Measurements from ENCODE around the gene IL1F10.

DNA sequence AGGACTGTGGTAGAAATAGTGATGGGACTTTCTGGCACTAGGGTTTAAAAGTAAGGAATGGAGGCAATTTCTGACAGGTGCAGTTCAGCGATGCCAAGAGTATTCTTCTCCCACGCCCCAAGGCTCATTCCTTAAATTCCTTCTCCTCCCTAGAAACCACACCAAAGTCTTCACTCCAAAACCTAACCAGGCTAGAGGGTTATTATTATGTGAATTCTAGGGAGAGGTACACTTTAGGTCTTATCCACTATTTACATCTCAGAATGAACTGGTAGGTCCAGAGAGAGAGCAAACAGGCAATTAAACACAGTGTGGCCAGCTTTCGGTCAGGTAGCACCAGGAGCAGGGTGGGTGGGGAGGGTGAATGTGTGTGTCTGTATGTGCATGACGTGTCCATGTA, 11.4 kb downstream of the IL1F10 start:
- TF ChIP-seq, protein P1, sequence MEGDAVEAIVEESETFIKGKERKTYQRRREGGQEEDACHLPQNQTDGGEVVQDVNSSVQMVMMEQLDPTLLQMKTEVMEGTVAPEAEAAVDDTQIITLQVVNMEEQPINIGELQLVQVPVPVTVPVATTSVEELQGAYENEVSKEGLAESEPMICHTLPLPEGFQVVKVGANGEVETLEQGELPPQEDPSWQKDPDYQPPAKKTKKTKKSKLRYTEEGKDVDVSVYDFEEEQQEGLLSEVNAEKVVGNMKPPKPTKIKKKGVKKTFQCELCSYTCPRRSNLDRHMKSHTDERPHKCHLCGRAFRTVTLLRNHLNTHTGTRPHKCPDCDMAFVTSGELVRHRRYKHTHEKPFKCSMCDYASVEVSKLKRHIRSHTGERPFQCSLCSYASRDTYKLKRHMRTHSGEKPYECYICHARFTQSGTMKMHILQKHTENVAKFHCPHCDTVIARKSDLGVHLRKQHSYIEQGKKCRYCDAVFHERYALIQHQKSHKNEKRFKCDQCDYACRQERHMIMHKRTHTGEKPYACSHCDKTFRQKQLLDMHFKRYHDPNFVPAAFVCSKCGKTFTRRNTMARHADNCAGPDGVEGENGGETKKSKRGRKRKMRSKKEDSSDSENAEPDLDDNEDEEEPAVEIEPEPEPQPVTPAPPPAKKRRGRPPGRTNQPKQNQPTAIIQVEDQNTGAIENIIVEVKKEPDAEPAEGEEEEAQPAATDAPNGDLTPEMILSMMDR (IDR thresholded peaks at IDR 0.05; ENCODE audit: insufficient read depth, low read length): no peak
- TF ChIP-seq POLR2AphosphoS5 (IDR thresholded peaks at IDR 0.05; ENCODE audit: low read depth) (no peak), GABPA (IDR thresholded peaks at IDR 0.05; ENCODE audit: low read depth) (no peak), SPI1 (IDR thresholded peaks at IDR 0.05; ENCODE audit: borderline replicate concordance, low read depth) (no peak)
- TF ChIP-seq, protein P2, sequence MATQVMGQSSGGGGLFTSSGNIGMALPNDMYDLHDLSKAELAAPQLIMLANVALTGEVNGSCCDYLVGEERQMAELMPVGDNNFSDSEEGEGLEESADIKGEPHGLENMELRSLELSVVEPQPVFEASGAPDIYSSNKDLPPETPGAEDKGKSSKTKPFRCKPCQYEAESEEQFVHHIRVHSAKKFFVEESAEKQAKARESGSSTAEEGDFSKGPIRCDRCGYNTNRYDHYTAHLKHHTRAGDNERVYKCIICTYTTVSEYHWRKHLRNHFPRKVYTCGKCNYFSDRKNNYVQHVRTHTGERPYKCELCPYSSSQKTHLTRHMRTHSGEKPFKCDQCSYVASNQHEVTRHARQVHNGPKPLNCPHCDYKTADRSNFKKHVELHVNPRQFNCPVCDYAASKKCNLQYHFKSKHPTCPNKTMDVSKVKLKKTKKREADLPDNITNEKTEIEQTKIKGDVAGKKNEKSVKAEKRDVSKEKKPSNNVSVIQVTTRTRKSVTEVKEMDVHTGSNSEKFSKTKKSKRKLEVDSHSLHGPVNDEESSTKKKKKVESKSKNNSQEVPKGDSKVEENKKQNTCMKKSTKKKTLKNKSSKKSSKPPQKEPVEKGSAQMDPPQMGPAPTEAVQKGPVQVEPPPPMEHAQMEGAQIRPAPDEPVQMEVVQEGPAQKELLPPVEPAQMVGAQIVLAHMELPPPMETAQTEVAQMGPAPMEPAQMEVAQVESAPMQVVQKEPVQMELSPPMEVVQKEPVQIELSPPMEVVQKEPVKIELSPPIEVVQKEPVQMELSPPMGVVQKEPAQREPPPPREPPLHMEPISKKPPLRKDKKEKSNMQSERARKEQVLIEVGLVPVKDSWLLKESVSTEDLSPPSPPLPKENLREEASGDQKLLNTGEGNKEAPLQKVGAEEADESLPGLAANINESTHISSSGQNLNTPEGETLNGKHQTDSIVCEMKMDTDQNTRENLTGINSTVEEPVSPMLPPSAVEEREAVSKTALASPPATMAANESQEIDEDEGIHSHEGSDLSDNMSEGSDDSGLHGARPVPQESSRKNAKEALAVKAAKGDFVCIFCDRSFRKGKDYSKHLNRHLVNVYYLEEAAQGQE (IDR thresholded peaks at IDR 0.05; ENCODE audit: insufficient replicate concordance, low read depth): no peak

Data from HL-60 (cell line).